Measurements from ENCODE around the gene PRIM2. TPM values are rescaled to one million over a fixed set of nuclear protein-coding genes. Genes with fewer than 3 reads are reported as not detected.
"Not testable (repeated sequence)": the region's sequence is repeated elsewhere in the genome, so short reads cannot be mapped to it uniquely, and the experiment has no call there.

PRIM2 gene
- polyA plus RNA-seq, 1 donor from 2014 or later, result 10.0 TPM

DNA sequence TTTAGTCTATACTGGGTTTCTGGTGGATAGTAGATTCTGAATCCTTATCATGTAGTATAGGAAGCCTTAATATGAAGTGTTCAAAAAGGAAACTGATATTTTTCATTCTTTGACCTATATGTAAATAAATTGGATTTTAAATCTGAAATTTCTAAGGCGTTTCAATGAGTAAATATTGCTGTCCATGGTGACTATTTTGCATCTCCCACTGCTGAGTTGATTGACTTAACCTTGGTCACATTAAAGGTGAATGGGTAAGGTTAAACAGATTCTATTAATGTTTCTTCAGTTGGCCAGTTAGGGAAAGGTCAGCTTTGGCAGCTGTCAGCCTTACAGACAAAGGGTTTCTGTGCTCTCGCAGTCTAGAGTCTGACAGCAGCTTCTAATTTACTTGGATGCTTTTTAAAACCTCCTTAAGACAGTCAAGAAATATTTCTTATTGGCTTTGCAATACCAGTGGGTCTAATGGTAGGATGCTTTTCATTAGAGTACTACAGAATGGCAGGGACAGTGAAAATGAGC lies 24.8 kb downstream of the PRIM2 start:
- H3K79me2 ChIP-seq (replicated peaks; ENCODE audit: insufficient read depth, low read length), result no peaks in the 10 kb centered on the region
- no peaks in the 10 kb centered on the region for H4K20me1 ChIP-seq (ENCODE audit: insufficient read depth)

DNA sequence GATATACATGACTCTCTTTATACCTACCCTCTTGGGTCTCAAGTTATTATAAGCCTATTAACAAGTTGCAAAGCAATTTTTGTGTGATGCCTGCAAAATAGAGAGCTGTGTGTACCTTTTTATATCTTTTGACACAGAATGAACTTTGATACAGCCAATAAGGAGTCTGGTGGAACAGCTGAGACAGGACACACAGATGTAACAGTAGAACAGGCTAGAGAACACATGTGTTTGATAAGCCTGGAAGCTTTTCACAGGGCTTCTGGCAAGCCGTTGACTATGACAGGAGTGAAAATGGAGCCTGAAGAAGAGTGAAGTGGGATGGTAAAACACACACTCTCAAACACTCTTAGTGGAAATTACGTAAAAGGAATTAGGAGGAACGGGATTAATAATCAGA lies 25.9 kb downstream of the PRIM2 start:
- not testable (repeated sequence) for H2AFZ ChIP-seq (ENCODE audit: low read depth, low read length); H3K4me2 ChIP-seq (ENCODE audit: low read length); H3F3A ChIP-seq (ENCODE audit: insufficient read depth, low read length, poor library complexity, severe bottlenecking); H3K4me3 ChIP-seq (ENCODE audit: low read length); H3K9me3 ChIP-seq (ENCODE audit: low read length); H3K9me2 ChIP-seq (ENCODE audit: insufficient read depth, low read length); H3K27me3 ChIP-seq (ENCODE audit: insufficient read depth, low read depth, low read length); H3K9ac ChIP-seq (ENCODE audit: low read length); H3K36me3 ChIP-seq (ENCODE audit: insufficient read depth, low read length); H4K20me1 ChIP-seq (ENCODE audit: insufficient read depth); H3K79me2 ChIP-seq (replicated peaks; ENCODE audit: insufficient read depth, low read length); H3K27ac ChIP-seq (ENCODE audit: low read length)

More for the DNA sequence above, 24.8 kb downstream of the PRIM2 start:
- H3K27ac ChIP-seq (ENCODE audit: low read length), result no peak overlapping the region
- TF ChIP-seq, protein P1, sequence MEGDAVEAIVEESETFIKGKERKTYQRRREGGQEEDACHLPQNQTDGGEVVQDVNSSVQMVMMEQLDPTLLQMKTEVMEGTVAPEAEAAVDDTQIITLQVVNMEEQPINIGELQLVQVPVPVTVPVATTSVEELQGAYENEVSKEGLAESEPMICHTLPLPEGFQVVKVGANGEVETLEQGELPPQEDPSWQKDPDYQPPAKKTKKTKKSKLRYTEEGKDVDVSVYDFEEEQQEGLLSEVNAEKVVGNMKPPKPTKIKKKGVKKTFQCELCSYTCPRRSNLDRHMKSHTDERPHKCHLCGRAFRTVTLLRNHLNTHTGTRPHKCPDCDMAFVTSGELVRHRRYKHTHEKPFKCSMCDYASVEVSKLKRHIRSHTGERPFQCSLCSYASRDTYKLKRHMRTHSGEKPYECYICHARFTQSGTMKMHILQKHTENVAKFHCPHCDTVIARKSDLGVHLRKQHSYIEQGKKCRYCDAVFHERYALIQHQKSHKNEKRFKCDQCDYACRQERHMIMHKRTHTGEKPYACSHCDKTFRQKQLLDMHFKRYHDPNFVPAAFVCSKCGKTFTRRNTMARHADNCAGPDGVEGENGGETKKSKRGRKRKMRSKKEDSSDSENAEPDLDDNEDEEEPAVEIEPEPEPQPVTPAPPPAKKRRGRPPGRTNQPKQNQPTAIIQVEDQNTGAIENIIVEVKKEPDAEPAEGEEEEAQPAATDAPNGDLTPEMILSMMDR (IDR thresholded peaks at IDR 0.05; ENCODE audit: poor library complexity, severe bottlenecking), result no peak
- TF ChIP-seq TAF1 (IDR thresholded peaks at IDR 0.05; ENCODE audit: low read depth) (no peak), POLR2AphosphoS5 (IDR thresholded peaks at IDR 0.05) (no peak), EP300 (conservative IDR thresholded peaks at IDR 0.05; ENCODE audit: poor library complexity, severe bottlenecking) (no peak), SMC3 (conservative IDR thresholded peaks at IDR 0.05; ENCODE audit: poor library complexity) (no peak), RAD21 (conservative IDR thresholded peaks at IDR 0.05) (no peak), EZH2 (IDR thresholded peaks at IDR 0.05; ENCODE audit: borderline replicate concordance, insufficient read depth, low read length, poor library complexity, severe bottlenecking) (no peak), MXI1 (conservative IDR thresholded peaks at IDR 0.05; ENCODE audit: poor library complexity, severe bottlenecking) (no peak)
- TF ChIP-seq, protein P2, sequence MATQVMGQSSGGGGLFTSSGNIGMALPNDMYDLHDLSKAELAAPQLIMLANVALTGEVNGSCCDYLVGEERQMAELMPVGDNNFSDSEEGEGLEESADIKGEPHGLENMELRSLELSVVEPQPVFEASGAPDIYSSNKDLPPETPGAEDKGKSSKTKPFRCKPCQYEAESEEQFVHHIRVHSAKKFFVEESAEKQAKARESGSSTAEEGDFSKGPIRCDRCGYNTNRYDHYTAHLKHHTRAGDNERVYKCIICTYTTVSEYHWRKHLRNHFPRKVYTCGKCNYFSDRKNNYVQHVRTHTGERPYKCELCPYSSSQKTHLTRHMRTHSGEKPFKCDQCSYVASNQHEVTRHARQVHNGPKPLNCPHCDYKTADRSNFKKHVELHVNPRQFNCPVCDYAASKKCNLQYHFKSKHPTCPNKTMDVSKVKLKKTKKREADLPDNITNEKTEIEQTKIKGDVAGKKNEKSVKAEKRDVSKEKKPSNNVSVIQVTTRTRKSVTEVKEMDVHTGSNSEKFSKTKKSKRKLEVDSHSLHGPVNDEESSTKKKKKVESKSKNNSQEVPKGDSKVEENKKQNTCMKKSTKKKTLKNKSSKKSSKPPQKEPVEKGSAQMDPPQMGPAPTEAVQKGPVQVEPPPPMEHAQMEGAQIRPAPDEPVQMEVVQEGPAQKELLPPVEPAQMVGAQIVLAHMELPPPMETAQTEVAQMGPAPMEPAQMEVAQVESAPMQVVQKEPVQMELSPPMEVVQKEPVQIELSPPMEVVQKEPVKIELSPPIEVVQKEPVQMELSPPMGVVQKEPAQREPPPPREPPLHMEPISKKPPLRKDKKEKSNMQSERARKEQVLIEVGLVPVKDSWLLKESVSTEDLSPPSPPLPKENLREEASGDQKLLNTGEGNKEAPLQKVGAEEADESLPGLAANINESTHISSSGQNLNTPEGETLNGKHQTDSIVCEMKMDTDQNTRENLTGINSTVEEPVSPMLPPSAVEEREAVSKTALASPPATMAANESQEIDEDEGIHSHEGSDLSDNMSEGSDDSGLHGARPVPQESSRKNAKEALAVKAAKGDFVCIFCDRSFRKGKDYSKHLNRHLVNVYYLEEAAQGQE (IDR thresholded peaks at IDR 0.05; ENCODE audit: borderline replicate concordance), result no peak
- no peaks in the 10 kb centered on the region for H3K36me3 ChIP-seq (ENCODE audit: insufficient read depth, low read length)
- no peaks in the 10 kb centered on the region for H3F3A ChIP-seq (ENCODE audit: insufficient read depth, low read length, poor library complexity, severe bottlenecking)
- H3K9ac ChIP-seq (ENCODE audit: low read length), result no peak overlapping the region
- no peak overlapping the region for H3K4me3 ChIP-seq (ENCODE audit: low read length)
- no peaks in the 10 kb centered on the region for H3K9me3 ChIP-seq (ENCODE audit: low read length)
- no peak overlapping the region for H3K4me2 ChIP-seq (ENCODE audit: low read length)
- H3K27me3 ChIP-seq (ENCODE audit: insufficient read depth, low read depth, low read length), result no peaks in the 10 kb centered on the region
- H3K9me2 ChIP-seq (ENCODE audit: insufficient read depth, low read length), result no peaks in the 10 kb centered on the region
- no peak overlapping the region for H2AFZ ChIP-seq (ENCODE audit: low read depth, low read length)

DNA sequence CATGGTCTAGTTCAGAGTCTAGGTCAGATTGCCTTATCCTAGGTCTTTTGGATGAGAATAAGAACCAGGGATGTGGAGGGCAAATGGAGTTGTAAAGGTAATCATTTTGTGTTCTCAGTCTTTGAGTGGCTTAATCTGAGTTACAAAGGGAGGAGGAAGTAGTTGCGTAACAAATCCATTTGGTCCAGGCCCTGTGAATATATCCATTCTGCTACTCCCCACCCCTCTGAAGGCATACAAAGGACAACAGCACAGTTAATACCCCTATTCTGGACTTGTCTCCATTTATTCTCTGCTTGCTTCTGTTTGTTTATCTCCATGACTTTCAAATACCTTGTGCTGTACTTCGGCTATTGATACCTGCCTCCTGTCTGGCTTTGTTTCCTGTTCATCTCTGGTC lies 29.3 kb downstream of the PRIM2 start:
- not testable (repeated sequence) for H3K9me2 ChIP-seq (ENCODE audit: insufficient read depth, low read length); H3K27ac ChIP-seq (ENCODE audit: low read length); H3K79me2 ChIP-seq (replicated peaks; ENCODE audit: insufficient read depth, low read length); H3K27me3 ChIP-seq (ENCODE audit: insufficient read depth, low read depth, low read length); H2AFZ ChIP-seq (ENCODE audit: low read depth, low read length); H3K36me3 ChIP-seq (ENCODE audit: insufficient read depth, low read length); H3F3A ChIP-seq (ENCODE audit: insufficient read depth, low read length, poor library complexity, severe bottlenecking); H3K4me2 ChIP-seq (ENCODE audit: low read length); H3K9me3 ChIP-seq (ENCODE audit: low read length); H3K9ac ChIP-seq (ENCODE audit: low read length); H3K4me3 ChIP-seq (ENCODE audit: low read length); H4K20me1 ChIP-seq (ENCODE audit: insufficient read depth)

DNA sequence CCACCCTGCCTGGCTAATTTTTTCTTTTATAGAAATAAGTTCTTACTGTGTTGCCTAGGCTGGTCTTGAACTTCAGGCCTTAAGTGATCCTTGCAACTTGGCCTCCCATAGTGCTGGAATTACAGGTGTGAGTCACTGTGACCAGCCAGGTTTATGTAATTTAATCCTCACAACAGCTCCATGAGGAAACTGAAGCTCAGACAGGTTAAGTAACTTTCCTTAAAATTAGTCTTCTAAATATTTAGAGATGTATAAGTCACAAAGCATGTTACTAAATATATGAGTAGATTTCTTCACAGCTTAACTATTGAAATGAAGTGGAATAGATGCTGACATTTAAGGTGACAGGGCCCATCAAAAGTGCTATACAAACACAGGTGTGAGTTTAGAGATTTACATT lies 30.2 kb downstream of the PRIM2 start:
- not testable (repeated sequence) for H3K27ac ChIP-seq (ENCODE audit: low read length); H3F3A ChIP-seq (ENCODE audit: insufficient read depth, low read length, poor library complexity, severe bottlenecking); H2AFZ ChIP-seq (ENCODE audit: low read depth, low read length); H3K9me3 ChIP-seq (ENCODE audit: low read length); H3K4me2 ChIP-seq (ENCODE audit: low read length); H4K20me1 ChIP-seq (ENCODE audit: insufficient read depth); H3K4me3 ChIP-seq (ENCODE audit: low read length); H3K9ac ChIP-seq (ENCODE audit: low read length); H3K27me3 ChIP-seq (ENCODE audit: insufficient read depth, low read depth, low read length); H3K9me2 ChIP-seq (ENCODE audit: insufficient read depth, low read length); H3K79me2 ChIP-seq (replicated peaks; ENCODE audit: insufficient read depth, low read length); H3K36me3 ChIP-seq (ENCODE audit: insufficient read depth, low read length)

DNA sequence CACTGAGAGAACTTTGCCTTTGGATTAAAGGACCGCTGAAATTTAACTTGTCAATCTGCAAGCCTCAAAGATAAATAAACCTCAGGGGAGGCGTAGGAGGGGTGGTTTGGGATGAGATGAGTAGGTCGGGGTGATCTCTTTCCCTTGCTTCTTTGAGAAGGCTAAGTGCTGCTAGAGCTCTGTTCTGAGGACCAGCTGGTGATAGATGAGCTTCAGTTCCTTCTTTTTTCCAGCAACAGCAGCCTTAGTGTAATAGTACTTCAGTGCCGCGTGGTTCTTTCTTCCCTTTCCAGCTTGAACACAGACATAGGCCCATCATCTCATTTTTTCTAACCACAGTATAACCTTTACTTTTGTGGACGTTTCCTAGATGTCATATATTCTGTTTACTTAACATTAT lies 33.0 kb downstream of the PRIM2 start:
- not testable (repeated sequence) for H4K20me1 ChIP-seq (ENCODE audit: insufficient read depth); H3K27ac ChIP-seq (ENCODE audit: low read length); H3K27me3 ChIP-seq (ENCODE audit: insufficient read depth, low read depth, low read length); H3K4me3 ChIP-seq (ENCODE audit: low read length); H2AFZ ChIP-seq (ENCODE audit: low read depth, low read length); H3F3A ChIP-seq (ENCODE audit: insufficient read depth, low read length, poor library complexity, severe bottlenecking); H3K9me2 ChIP-seq (ENCODE audit: insufficient read depth, low read length); H3K9me3 ChIP-seq (ENCODE audit: low read length); H3K4me2 ChIP-seq (ENCODE audit: low read length); H3K79me2 ChIP-seq (replicated peaks; ENCODE audit: insufficient read depth, low read length); H3K36me3 ChIP-seq (ENCODE audit: insufficient read depth, low read length); H3K9ac ChIP-seq (ENCODE audit: low read length)

Measured in neural cell (in vitro differentiated cells).